Calu3 (cell line): ENCODE results near the gene FRMD5. TPM values are rescaled to one million over a fixed set of nuclear protein-coding genes. Genes with fewer than 3 reads are reported as not detected.

Experiments used
- BruUV-seq: library from RNA; stranded (reverse); fragments of 400-500 nt; replicated peaks from 2 replicates; lab custom pipeline; 2021; lab: Mats Ljungman, UMichigan
- CTCF ChIA-PET: fragments of 300-600 bp; sonication (Branson Sonifier 250); formaldehyde crosslinking; loops from one replicate; lab custom pipeline; 2022; ENCODE audit warnings: antibody characterized with exemption; lab: Charles Lee
- DNase-seq: peaks from one replicate; pipeline ENCODE4 v3.0.0; 2022
- H3K27ac Mint-ChIP-seq: one replicate; pipeline ENCODE4 v1.8.0; 2022; ENCODE audit warnings: mixed read lengths; ENCODE audit not compliant: unreplicated experiment
- H3K27me3 Mint-ChIP-seq: one replicate; pipeline ENCODE4 v1.8.0; 2022; ENCODE audit warnings: mixed read lengths; ENCODE audit not compliant: unreplicated experiment
- H3K36me3 Mint-ChIP-seq: one replicate; pipeline ENCODE4 v1.8.0; 2022; ENCODE audit warnings: mild to moderate bottlenecking, moderate library complexity, mixed read lengths; ENCODE audit not compliant: insufficient read depth, unreplicated experiment
- H3K4me1 Mint-ChIP-seq: one replicate; pipeline ENCODE4 v1.8.0; 2022; ENCODE audit warnings: mild to moderate bottlenecking, low read depth, mixed read lengths; ENCODE audit not compliant: unreplicated experiment
- H3K4me3 Mint-ChIP-seq: one replicate; pipeline ENCODE4 v1.8.0; 2022; ENCODE audit warnings: mild to moderate bottlenecking, low read depth, moderate library complexity, mixed read lengths; ENCODE audit not compliant: unreplicated experiment
- H3K9me3 Mint-ChIP-seq: one replicate; pipeline ENCODE4 v1.8.0; 2022; ENCODE audit warnings: low read depth, mixed read lengths; ENCODE audit not compliant: unreplicated experiment
- CTCF ChIP-seq: fragments of 200-600 bp; IDR thresholded peaks from one replicate; pipeline ENCODE4 v1.8.0; 2022; ENCODE audit warnings: antibody characterized with exemption; ENCODE audit not compliant: unreplicated experiment
- intact Hi-C: fragments of 100-400 bp; cut with micrococcal nuclease; formaldehyde crosslinking; loops from one replicate; pipeline ENCODE4 v1.10.0; 2022; ENCODE audit not compliant: unreplicated experiment
- total RNA-seq: library from RNA; stranded (reverse); gene quantifications from 2 replicates; pipeline ENCODE4 v1.2.3, GENCODE V29; 2022

Gene FRMD5
- total RNA-seq, 1 experiment from 2014 or later = 10.9 TPM

- TF ChIP-seq CTCF = no peak
- no peak overlapping the region for H3K27ac Mint-ChIP-seq
- CTCF ChIA-PET = interaction anchor here (0.7 kb wide), 1 partner anchor 98 kb away, joined by 3 read pairs; no protein-coding TSS in a partner anchor
- DNase-seq = no peak
- BruUV-seq = no TSS peak
- H3K9me3 Mint-ChIP-seq = no peaks in the 10 kb centered on the region
- intact Hi-C loops = no loop called here
- H3K4me3 Mint-ChIP-seq = no peak overlapping the region
- no peaks in the 10 kb centered on the region for H3K36me3 Mint-ChIP-seq
- peaks cover 9% of the 10 kb centered on the region for H3K4me1 Mint-ChIP-seq
- no peaks in the 10 kb centered on the region for H3K27me3 Mint-ChIP-seq
Observed at GRCh38 chr15:44183363-44183762, 11.7 kb downstream of the FRMD5 start.

GRCh38 chr15:44181410-44181809, 13.7 kb downstream of the FRMD5 start:
- Mint-ChIP-seq H3K27ac (no peak overlapping the region), H3K36me3 (no peaks in the 10 kb centered on the region), H3K9me3 (no peaks in the 10 kb centered on the region), H3K4me1 (peaks cover 9% of the 10 kb centered on the region), H3K27me3 (no peaks in the 10 kb centered on the region), H3K4me3 (no peak overlapping the region)
- CTCF ChIA-PET = no interaction called here
- intact Hi-C loops = no loop called here
- BruUV-seq = no TSS peak
- DNase-seq = no peak
- TF ChIP-seq CTCF = no peak

- no TSS peak for BruUV-seq
- CTCF ChIA-PET = no interaction called here
- Mint-ChIP-seq H3K4me3 (no peak overlapping the region), H3K36me3 (no peaks in the 10 kb centered on the region), H3K27ac (no peak overlapping the region), H3K9me3 (no peaks in the 10 kb centered on the region), H3K27me3 (no peaks in the 10 kb centered on the region), H3K4me1 (no peaks in the 10 kb centered on the region)
- DNase-seq = no peak
- TF ChIP-seq CTCF = no peak
- intact Hi-C loops = no loop called here
Observed at GRCh38 chr15:44177139-44177538, 17.9 kb downstream of the FRMD5 start.

- intact Hi-C loops = loop anchor here (2.0 kb wide), 1 partner anchor 41 kb away; no protein-coding TSS in a partner anchor
- CTCF ChIA-PET = interaction anchor here (0.6 kb wide), 1 partner anchor 36 kb away, joined by 3 read pairs; no protein-coding TSS in a partner anchor
- no peak for DNase-seq
- no peaks in the 10 kb centered on the region for H3K9me3 Mint-ChIP-seq
- no TSS peak for BruUV-seq
- H3K27me3 Mint-ChIP-seq = no peaks in the 10 kb centered on the region
- H3K36me3 Mint-ChIP-seq = no peaks in the 10 kb centered on the region
- TF ChIP-seq CTCF = no peak
- H3K4me3 Mint-ChIP-seq = no peak overlapping the region
- no peaks in the 10 kb centered on the region for H3K4me1 Mint-ChIP-seq
- H3K27ac Mint-ChIP-seq = no peak overlapping the region
Observed at GRCh38 chr15:44173813-44174212, 21.3 kb downstream of the FRMD5 start.
